HG02885 (cell line): ENCODE data around the gene GNG10.
"Not testable (repeated sequence)": the region's sequence is repeated elsewhere in the genome, so short reads cannot be mapped to it uniquely, and the experiment has no call there.

Source experiments
- ATAC-seq: cut with Tn5 transposase; IDR thresholded peaks from one replicate; pipeline ENCODE4 v1.9.1; 2021; ENCODE audit warnings: mild to moderate bottlenecking; ENCODE audit not compliant: unreplicated experiment, poor library complexity

GNG10 gene

GRCh38 chr9:111661150-111661801 lies at the start of gene GNG10:
GNG10 (plus strand) TSS chr9:111661605; CDS start chr9:111661635, 30 bp downstream.
- ATAC-seq = peak; percentile 89

- ATAC-seq = no peak
These were observed 47.9 kb upstream of the GNG10 start for GRCh38 chr9:111613436-111614040.

GRCh38 chr9:111615928-111616327 lies 45.5 kb upstream of the GNG10 start:
- no peak for ATAC-seq

GRCh38 chr9:111617349-111617748 lies 44.1 kb upstream of the GNG10 start:
- not testable (repeated sequence) for ATAC-seq

GRCh38 chr9:111621895-111622480 lies 39.4 kb upstream of the GNG10 start:
- no peak for ATAC-seq

GRCh38 chr9:111622626-111623025 lies 38.8 kb upstream of the GNG10 start:
- no peak for ATAC-seq

- ATAC-seq = no peak
These were observed 34.0 kb upstream of the GNG10 start for GRCh38 chr9:111627260-111627963.

GRCh38 chr9:111628411-111628810 lies 33.0 kb upstream of the GNG10 start:
- no peak for ATAC-seq

DNA sequence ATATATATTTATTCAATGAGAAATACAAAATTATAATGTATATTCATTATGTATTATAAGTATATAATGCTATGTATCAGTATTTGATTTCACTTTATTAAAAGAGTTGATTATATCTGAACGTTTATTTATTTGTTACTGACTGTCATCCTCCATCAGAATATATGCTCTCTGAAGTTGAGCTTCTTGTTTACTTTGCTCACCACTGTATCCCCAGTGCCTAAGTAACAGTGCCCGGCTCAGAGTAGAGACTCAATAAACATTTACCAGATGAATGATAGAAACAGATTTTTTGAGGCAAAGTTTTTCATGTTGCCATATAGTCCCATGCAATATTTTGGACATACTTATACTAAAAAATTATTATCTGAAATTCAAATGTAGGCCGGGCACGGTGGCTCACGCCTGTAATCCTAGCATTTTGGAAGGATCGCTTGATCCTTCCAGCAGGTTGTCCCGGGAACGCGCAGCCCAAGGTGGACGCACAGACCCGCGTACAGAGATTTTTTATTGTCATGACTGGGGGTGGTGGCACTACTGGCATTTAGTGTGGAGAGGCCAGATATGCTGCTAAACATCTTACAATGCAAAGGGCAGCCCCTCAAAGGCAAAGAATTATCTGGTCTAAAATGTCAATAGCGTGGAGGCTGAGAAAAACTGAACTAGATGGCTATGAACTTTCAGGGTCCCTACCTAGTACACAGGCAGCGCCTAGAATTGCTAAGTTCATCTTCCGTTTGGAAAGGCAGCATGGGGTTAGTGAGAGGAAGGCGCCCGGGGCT lies 31.0 kb upstream of the GNG10 start:
- ATAC-seq = peak; percentile 25

DNA sequence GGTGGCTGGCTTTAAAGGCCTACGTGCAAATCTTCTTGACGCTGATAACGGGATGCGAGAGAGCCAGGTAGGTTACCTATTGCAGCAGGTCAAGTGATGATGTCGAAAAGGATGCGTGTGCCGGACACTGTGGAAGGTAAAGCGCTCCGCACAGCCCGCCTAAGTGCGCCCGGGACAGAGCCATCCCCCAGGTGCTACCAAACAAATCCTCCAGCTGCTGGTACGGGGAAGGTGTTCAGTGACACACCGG lies 30.5 kb upstream of the GNG10 start:
- ATAC-seq = no peak

- ATAC-seq = peak; percentile 97
These were observed 30.0 kb upstream of the GNG10 start, which contains the start of gene DNAJC25 for GRCh38 chr9:111631214-111631971. DNAJC25 (plus strand) TSS chr9:111631334; CDS start chr9:111631408, 74 bp downstream.

DNA sequence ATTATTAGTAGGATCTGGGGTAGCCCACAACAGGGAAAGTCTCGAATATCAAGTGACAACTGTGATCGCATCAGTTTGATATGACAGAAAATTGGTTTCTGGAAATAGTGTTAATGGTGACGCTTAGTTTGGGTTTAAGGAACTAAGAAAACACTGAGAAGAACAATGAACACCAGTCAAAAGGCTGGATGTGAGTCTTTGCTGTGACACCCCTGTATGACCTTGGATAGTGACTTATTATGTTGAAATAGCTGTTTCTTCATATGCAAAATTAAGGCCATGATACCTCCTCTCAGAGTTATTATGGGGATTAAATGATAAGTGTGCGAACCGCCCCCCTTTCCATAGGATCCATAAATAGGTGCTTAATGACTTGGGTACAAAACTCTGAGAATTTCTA lies 29.3 kb upstream of the GNG10 start:
- no peak for ATAC-seq

- no peak for ATAC-seq
These were observed 28.6 kb upstream of the GNG10 start for GRCh38 chr9:111632695-111633388.

DNA sequence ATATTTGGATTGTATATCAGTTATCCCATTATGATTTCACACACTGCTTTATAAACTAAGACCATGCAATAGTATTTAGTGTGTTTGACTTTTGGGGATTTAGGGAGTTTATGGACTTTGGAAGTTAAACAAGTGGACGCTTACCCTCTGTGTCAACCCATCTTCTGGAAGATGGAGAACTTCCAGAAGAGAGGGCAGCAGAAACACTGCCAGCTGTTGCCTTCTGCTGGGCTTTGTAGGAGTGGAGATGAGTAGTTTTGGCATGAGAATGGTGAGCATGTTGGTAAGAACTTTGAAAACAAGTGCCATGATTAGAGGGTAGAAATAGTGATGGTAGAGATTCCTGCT lies 28.0 kb upstream of the GNG10 start:
- ATAC-seq = no peak

- ATAC-seq = no peak
These were observed 26.5 kb upstream of the GNG10 start for GRCh38 chr9:111634860-111635259.

DNA sequence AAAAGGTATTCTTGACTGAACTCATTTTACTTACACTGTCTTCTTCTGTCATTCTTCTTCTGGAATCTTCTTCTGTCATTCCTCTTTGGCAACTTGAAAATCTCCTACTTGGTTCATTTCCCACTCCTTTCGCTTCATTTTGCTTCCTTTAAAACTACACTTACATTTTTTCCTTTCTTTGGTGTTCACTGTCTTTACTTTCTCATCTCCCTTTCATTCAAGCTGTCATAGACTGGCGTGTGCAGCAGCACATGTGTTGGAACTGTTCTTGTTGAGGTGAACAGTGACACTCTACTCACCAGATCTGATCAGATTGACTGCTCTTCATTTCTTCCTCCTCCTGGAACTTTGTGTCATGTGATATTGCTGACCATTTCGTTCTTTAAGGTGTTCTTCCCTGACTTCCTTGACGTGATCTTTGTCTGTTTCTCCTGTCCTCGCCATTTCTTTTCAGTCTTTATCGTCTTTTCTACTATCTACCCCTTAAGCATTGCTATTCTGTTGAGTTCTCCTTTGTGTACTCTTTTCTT lies 23.9 kb upstream of the GNG10 start:
- no peak for ATAC-seq

GRCh38 chr9:111644195-111644772 lies 17.1 kb upstream of the GNG10 start:
- ATAC-seq = no peak

GRCh38 chr9:111645806-111646205 lies 15.6 kb upstream of the GNG10 start:
- no peak for ATAC-seq

- no peak for ATAC-seq
These were observed 15.0 kb upstream of the GNG10 start for GRCh38 chr9:111646417-111646816.
